ENCODE measurements around the gene IL1B. TPM values are rescaled to one million over a fixed set of nuclear protein-coding genes. Genes with fewer than 3 reads are reported as not detected.
A peak's percentile ranks its signal among the peaks of the same experiment; 100 is the strongest.
"Not testable (repeated sequence)": the region's sequence is repeated elsewhere in the genome, so short reads cannot be mapped to it uniquely, and the experiment has no call there.

The IL1B gene
- total RNA-seq = 0.35 and 4.5 TPM in 2 replicates

- DNase-seq (ENCODE audit: low read depth) = peak; percentile 72
Measured at GRCh38 chr2:112836695-112837117, at the start of gene IL1B. TSS of gene IL1B (minus strand) at chr2:112836779. CDS start at chr2:112836229, 550 bp downstream.

- DNase-seq (ENCODE audit: low read depth) = no peak
Measured at GRCh38 chr2:112886291-112886690, 49.7 kb upstream of the IL1B start.

GRCh38 chr2:112885506-112885902, 48.9 kb upstream of the IL1B start:
- no peak for DNase-seq (ENCODE audit: low read depth)

- DNase-seq (ENCODE audit: low read depth) = no peak
Measured at GRCh38 chr2:112884869-112885505, 48.4 kb upstream of the IL1B start.

- no peak for DNase-seq (ENCODE audit: low read depth)
Measured at GRCh38 chr2:112883669-112884068, 47.1 kb upstream of the IL1B start.

GRCh38 chr2:112881217-112881985, 44.8 kb upstream of the IL1B start:
- DNase-seq (ENCODE audit: low read depth) = peak; percentile 76

GRCh38 chr2:112880696-112881095, 44.1 kb upstream of the IL1B start:
- no peak for DNase-seq (ENCODE audit: low read depth)

- DNase-seq (ENCODE audit: low read depth) = peak; percentile 51
Measured at GRCh38 chr2:112880091-112880531, 43.5 kb upstream of the IL1B start.

- no peak for DNase-seq (ENCODE audit: low read depth)
Measured at GRCh38 chr2:112879491-112880041, 43.0 kb upstream of the IL1B start.

GRCh38 chr2:112877423-112877822, 40.8 kb upstream of the IL1B start:
- DNase-seq (ENCODE audit: low read depth) = peak; percentile 36

GRCh38 chr2:112876971-112877361, 40.4 kb upstream of the IL1B start:
- DNase-seq (ENCODE audit: low read depth) = no peak

- no peak for DNase-seq (ENCODE audit: low read depth)
Measured at GRCh38 chr2:112876257-112876970, 39.8 kb upstream of the IL1B start.

- no peak for DNase-seq (ENCODE audit: low read depth)
Measured at GRCh38 chr2:112870841-112871835, 34.6 kb upstream of the IL1B start.

GRCh38 chr2:112869258-112869842, 32.8 kb upstream of the IL1B start:
- peak; percentile 94 for DNase-seq (ENCODE audit: low read depth)

GRCh38 chr2:112867701-112868631, 31.4 kb upstream of the IL1B start:
- DNase-seq (ENCODE audit: low read depth) = no peak

GRCh38 chr2:112866128-112866835, 29.7 kb upstream of the IL1B start:
- DNase-seq (ENCODE audit: low read depth) = no peak

- no peak for DNase-seq (ENCODE audit: low read depth)
Measured at GRCh38 chr2:112864072-112864471, 27.5 kb upstream of the IL1B start.

GRCh38 chr2:112859406-112860183, 23.0 kb upstream of the IL1B start:
- not testable (repeated sequence) for DNase-seq (ENCODE audit: low read depth)

Measured in renal cortical epithelial cell (primary cell).